SU-DHL-6 (cell line): ENCODE data around the gene RORB.

ENCODE experiments used
- CTCF ChIP-seq: fragments of 200-600 bp; sonication (generic); IDR thresholded peaks from one replicate; pipeline ENCODE4 v1.5.1; 2017; ENCODE audit warnings: antibody characterized with exemption, mild to moderate bottlenecking, low read length, moderate library complexity; ENCODE audit not compliant: insufficient read depth, poor library complexity, severe bottlenecking
- EZH2phosphoT487 ChIP-seq: fragments of 200-600 bp; sonication (generic), shearing (Covaris generic); conservative IDR thresholded peaks from 2 replicates; pipeline ENCODE4 v1.6.1; 2018; ENCODE audit warnings: mild to moderate bottlenecking, antibody characterized with exemption, low read length, moderate library complexity, mixed read lengths

- TF ChIP-seq CTCF (no peak), EZH2phosphoT487 (no peak)
Observed at GRCh38 chr9:74524289-74524688, 27.2 kb downstream of the RORB start.
